GM23248 (cell line): ENCODE results near the gene FBXO38. TPM values are rescaled to one million over a fixed set of nuclear protein-coding genes. Genes with fewer than 3 reads are reported as not detected.
"Not testable (repeated sequence)": the region's sequence is repeated elsewhere in the genome, so short reads cannot be mapped to it uniquely, and the experiment has no call there.

Source experiments
- DNase-seq: peaks from one replicate; pipeline ENCODE4 v3.0.0-alpha.2; 2015
- H2AFZ ChIP-seq: fragments of 200-600 bp; sonication (generic); 2 replicates; pipeline ENCODE4 v1.6.1; 2016; ENCODE audit warnings: antibody characterized with exemption
- H3F3A ChIP-seq: fragments of 200-600 bp; sonication (generic); 2 replicates; pipeline ENCODE4 v1.6.1; 2016; ENCODE audit warnings: mild to moderate bottlenecking, antibody characterized with exemption, mixed run types; ENCODE audit not compliant: insufficient read depth
- H3K27ac ChIP-seq: fragments of 200-600 bp; sonication (generic); 2 replicates; pipeline ENCODE4 v1.5.1; 2016; ENCODE audit warnings: mild to moderate bottlenecking
- H3K27me3 ChIP-seq: fragments of 200-600 bp; sonication (generic); replicated peaks from 2 replicates; pipeline ENCODE4 v1.6.1; 2016; ENCODE audit warnings: mild to moderate bottlenecking; ENCODE audit not compliant: insufficient read depth
- H3K36me3 ChIP-seq: fragments of 200-600 bp; sonication (generic); 2 replicates; pipeline ENCODE4 v1.6.1; 2016; ENCODE audit warnings: low read depth, mild to moderate bottlenecking
- H3K4me1 ChIP-seq: fragments of 200-600 bp; sonication (generic); 2 replicates; pipeline ENCODE4 v1.6.1; 2016; ENCODE audit warnings: mild to moderate bottlenecking; ENCODE audit not compliant: insufficient read depth
- H3K4me2 ChIP-seq: fragments of 200-600 bp; sonication (generic); one replicate; pipeline ENCODE4 v1.6.1; 2016; ENCODE audit warnings: mild to moderate bottlenecking; ENCODE audit not compliant: unreplicated experiment
- H3K4me3 ChIP-seq: fragments of 200-600 bp; sonication (generic); 2 replicates; pipeline ENCODE4 v1.5.1; 2016; ENCODE audit warnings: mild to moderate bottlenecking
- H3K79me2 ChIP-seq: fragments of 200-600 bp; sonication (generic); 2 replicates; pipeline ENCODE4 v1.6.1; 2016; ENCODE audit warnings: mild to moderate bottlenecking; ENCODE audit not compliant: insufficient read depth
- H3K9ac ChIP-seq: fragments of 200-600 bp; sonication (generic); 2 replicates; pipeline ENCODE4 v1.6.1; 2016; ENCODE audit warnings: mild to moderate bottlenecking
- H3K9me2 ChIP-seq: fragments of 200-600 bp; sonication (generic); 2 replicates; pipeline ENCODE4 v1.6.1; 2016; ENCODE audit warnings: mixed run types, mild to moderate bottlenecking, moderate library complexity; ENCODE audit not compliant: insufficient read depth
- H3K9me3 ChIP-seq: fragments of 200-600 bp; sonication (generic); one replicate; pipeline ENCODE4 v1.6.1; 2017; ENCODE audit warnings: low read depth
- H4K20me1 ChIP-seq: fragments of 200-600 bp; sonication (generic); 2 replicates; pipeline ENCODE4 v1.6.0; 2016; ENCODE audit not compliant: insufficient read depth
- EZH2 ChIP-seq: fragments of 200-600 bp; sonication (generic); IDR thresholded peaks from 2 replicates; pipeline ENCODE4 v1.6.1; 2018; ENCODE audit warnings: antibody characterized with exemption, mild to moderate bottlenecking; ENCODE audit not compliant: insufficient read depth, poor library complexity, severe bottlenecking
- EZH2phosphoT487 ChIP-seq: fragments of 200-600 bp; sonication (generic); IDR thresholded peaks from 2 replicates; pipeline ENCODE4 v1.6.1; 2018; ENCODE audit warnings: antibody characterized with exemption, moderate library complexity, mild to moderate bottlenecking, low read depth; ENCODE audit not compliant: insufficient read depth
- WGBS, 2 experiments: methylation state at CpG; one replicate each; pipeline ENCODE4 v1.1.6; 2015 to 2017; ENCODE audit warnings: low lambda C conversion rate in 2 of 2, low coverage in 1 of 2; ENCODE audit errors: missing lambda C conversion rate in 2 of 2; 5-methylcytosine and 5-hydroxymethylcytosine counted together
- in situ Hi-C: fragments of 300-500 bp; cut with MboI; formaldehyde crosslinking; loops from 2 replicates; pipeline ENCODE4 v1.15.0; 2020
- polyA plus RNA-seq: library from polyadenylated mRNA; unstranded; fragments of >200 nt; fragmentation: Nextera tagmentation; extraction: Ambion mirVana; gene quantifications from 2 replicates; pipeline ENCODE4 v1.2.1, GENCODE V29; 2016
- total RNA-seq: library from RNA; depleted of rRNA; stranded (reverse); fragments of >200 nt; shearing (Covaris generic); gene quantifications from 2 replicates; pipeline ENCODE4 v1.2.3, GENCODE V29; 2014

FBXO38 gene
- total and polyA plus RNA-seq, 2 experiments from 2014 or later = 16.7 to 55.3 TPM

- no peaks in the 10 kb centered on the region; the same call in 1 of the 2 replicates for H3K27me3 ChIP-seq
- in situ Hi-C loops = no loop called here
- H3K79me2 ChIP-seq = no peaks in the 10 kb centered on the region
- H2AFZ ChIP-seq = no peak overlapping the region
- no peaks in the 10 kb centered on the region for H3K36me3 ChIP-seq
- H3K9me3 ChIP-seq = no peaks in the 10 kb centered on the region
- no peak overlapping the region for H3K4me2 ChIP-seq
- DNase-seq = no peak
- H3K4me1 ChIP-seq = no peaks in the 10 kb centered on the region
- no peak for TF ChIP-seq EZH2phosphoT487
- no peak for TF ChIP-seq EZH2
- 36 to 65% methylated on average over 1 of the region's 1 CpG for WGBS, 2 experiments
- H3K9me2 ChIP-seq = no peaks in the 10 kb centered on the region
- H3K4me3 ChIP-seq = no peak overlapping the region
- no peak overlapping the region for H3K27ac ChIP-seq
- no peaks in the 10 kb centered on the region for H4K20me1 ChIP-seq
- no peak overlapping the region for H3K9ac ChIP-seq
- H3F3A ChIP-seq = no peaks in the 10 kb centered on the region
Observed at GRCh38 chr5:148459669-148460068, 75.9 kb downstream of the FBXO38 start.

GRCh38 chr5:148465381-148466235 lies 81.8 kb downstream of the FBXO38 start:
- Histone ChIP-seq H3K27ac (no peak overlapping the region), H3K9me2 (no peaks in the 10 kb centered on the region), H3K27me3 (no peaks in the 10 kb centered on the region; the same call in 1 of the 2 replicates), H3K9me3 (no peaks in the 10 kb centered on the region), H3K9ac (no peak overlapping the region), H4K20me1 (no peaks in the 10 kb centered on the region), H3K36me3 (no peaks in the 10 kb centered on the region), H3K79me2 (no peaks in the 10 kb centered on the region), H3F3A (no peaks in the 10 kb centered on the region), H3K4me3 (no peak overlapping the region), H3K4me1 (no peaks in the 10 kb centered on the region), H3K4me2 (no peak overlapping the region), H2AFZ (no peak overlapping the region)
- no peak for DNase-seq
- WGBS, 2 experiments = 32 to 36% methylated on average over 4 of the region's 4 CpGs
- in situ Hi-C loops = no loop called here
- TF ChIP-seq EZH2phosphoT487 = no peak
- TF ChIP-seq EZH2 = no peak

- Histone ChIP-seq H3F3A (no peaks in the 10 kb centered on the region), H3K4me1 (no peaks in the 10 kb centered on the region), H3K27ac (no peak overlapping the region), H2AFZ (no peak overlapping the region), H3K36me3 (no peaks in the 10 kb centered on the region), H3K4me2 (no peak overlapping the region), H3K9me2 (no peaks in the 10 kb centered on the region), H3K4me3 (no peak overlapping the region), H3K9me3 (no peaks in the 10 kb centered on the region), H3K79me2 (no peaks in the 10 kb centered on the region), H3K27me3 (no peaks in the 10 kb centered on the region; the same call in 1 of the 2 replicates), H3K9ac (no peak overlapping the region), H4K20me1 (no peaks in the 10 kb centered on the region)
- 43 to 58% methylated on average over 4 of the region's 4 CpGs for WGBS, 2 experiments
- TF ChIP-seq EZH2phosphoT487 (no peak), EZH2 (no peak)
- in situ Hi-C loops = no loop called here
- no peak for DNase-seq
Observed at GRCh38 chr5:148466236-148466580, 82.5 kb downstream of the FBXO38 start.

DNA sequence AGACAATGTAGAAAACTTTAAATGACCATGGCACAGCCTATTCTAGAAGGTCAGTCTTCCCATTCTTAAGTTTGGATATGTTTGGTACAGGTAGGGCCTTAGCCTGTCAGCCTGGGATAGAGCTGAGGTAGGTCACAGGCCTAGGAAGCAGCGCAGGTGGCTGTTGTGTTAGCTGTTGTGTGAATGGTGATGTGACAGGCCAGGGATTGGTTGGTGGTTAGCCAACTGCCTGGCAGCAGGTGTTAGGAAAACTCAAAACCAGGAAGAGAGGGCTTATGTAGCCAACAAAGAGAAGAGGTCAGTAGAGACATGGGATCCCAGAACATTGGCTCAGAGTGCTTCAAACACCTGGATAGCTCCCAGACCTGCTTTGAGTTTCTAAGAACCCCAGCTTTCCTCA lies 84.2 kb downstream of the FBXO38 start:
- 52 to 63% methylated on average over 1 of the region's 1 CpG for WGBS, 2 experiments
- Histone ChIP-seq H3K9ac (no peak overlapping the region), H3K4me1 (no peaks in the 10 kb centered on the region), H3K9me3 (no peaks in the 10 kb centered on the region), H4K20me1 (no peaks in the 10 kb centered on the region), H3K79me2 (no peaks in the 10 kb centered on the region), H3F3A (no peaks in the 10 kb centered on the region), H3K27me3 (no peaks in the 10 kb centered on the region), H3K9me2 (no peaks in the 10 kb centered on the region), H3K36me3 (no peaks in the 10 kb centered on the region), H3K4me2 (no peak overlapping the region), H3K27ac (no peak overlapping the region), H3K4me3 (no peak overlapping the region), H2AFZ (no peak overlapping the region)
- no peak for TF ChIP-seq EZH2phosphoT487
- no peak for TF ChIP-seq EZH2
- in situ Hi-C loops = no loop called here
- no peak for DNase-seq

DNA sequence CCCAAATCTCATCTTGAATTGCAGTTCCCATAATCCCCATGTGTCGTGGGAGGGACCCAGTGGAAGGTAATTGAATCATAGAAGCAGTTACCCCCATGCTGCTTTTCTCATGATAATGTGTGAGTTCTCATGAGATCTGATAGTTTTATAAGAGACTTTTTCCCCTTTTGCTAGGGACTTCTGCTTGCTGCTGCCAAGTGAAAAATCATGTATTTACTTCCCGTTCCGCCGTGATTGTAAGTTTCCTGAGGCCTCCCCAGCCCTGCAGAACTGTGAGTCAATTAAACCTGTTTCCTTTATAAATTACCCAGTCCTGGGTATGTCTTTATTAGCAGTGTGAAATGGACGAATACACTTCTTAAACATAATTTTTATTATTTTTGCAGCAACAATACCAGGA lies 85.0 kb downstream of the FBXO38 start:
- H3K27ac ChIP-seq, H3K9ac ChIP-seq, H3K79me2 ChIP-seq, H4K20me1 ChIP-seq, H3K36me3 ChIP-seq, DNase-seq, H3K9me3 ChIP-seq, H3K4me3 ChIP-seq, H3K4me2 ChIP-seq, H2AFZ ChIP-seq, H3K4me1 ChIP-seq, H3K9me2 ChIP-seq, in situ Hi-C loops, H3F3A ChIP-seq, H3K27me3 ChIP-seq: not testable (repeated sequence)
- 71 to 77% methylated on average over 5 of the region's 5 CpGs for WGBS, 2 experiments
